ENCODE results near the gene NREP.

DNA sequence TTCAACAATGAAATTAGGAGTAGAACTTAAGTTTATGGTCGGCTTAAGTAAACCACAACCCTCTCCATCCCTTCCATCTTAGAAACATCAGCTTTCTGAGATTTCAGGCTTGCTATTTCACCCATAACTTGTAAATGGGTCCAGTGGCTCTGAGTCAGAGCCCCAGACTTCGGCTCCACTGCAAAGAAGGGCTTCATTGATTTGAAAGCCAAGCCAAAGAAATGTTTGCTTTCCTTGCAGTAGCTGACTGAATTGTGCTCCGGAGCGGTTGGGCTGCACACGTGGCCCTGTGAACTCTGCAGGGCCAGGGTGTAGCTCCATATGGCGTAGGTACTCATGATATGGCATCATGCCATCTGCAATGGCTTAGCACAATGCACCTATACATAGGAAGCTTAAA, 57.0 kb downstream of the NREP start:
- TF ChIP-seq, protein P1, sequence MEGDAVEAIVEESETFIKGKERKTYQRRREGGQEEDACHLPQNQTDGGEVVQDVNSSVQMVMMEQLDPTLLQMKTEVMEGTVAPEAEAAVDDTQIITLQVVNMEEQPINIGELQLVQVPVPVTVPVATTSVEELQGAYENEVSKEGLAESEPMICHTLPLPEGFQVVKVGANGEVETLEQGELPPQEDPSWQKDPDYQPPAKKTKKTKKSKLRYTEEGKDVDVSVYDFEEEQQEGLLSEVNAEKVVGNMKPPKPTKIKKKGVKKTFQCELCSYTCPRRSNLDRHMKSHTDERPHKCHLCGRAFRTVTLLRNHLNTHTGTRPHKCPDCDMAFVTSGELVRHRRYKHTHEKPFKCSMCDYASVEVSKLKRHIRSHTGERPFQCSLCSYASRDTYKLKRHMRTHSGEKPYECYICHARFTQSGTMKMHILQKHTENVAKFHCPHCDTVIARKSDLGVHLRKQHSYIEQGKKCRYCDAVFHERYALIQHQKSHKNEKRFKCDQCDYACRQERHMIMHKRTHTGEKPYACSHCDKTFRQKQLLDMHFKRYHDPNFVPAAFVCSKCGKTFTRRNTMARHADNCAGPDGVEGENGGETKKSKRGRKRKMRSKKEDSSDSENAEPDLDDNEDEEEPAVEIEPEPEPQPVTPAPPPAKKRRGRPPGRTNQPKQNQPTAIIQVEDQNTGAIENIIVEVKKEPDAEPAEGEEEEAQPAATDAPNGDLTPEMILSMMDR (IDR thresholded peaks at IDR 0.05; ENCODE audit: low read depth, low read length, missing input control), result no peak
- TF ChIP-seq, protein P2, sequence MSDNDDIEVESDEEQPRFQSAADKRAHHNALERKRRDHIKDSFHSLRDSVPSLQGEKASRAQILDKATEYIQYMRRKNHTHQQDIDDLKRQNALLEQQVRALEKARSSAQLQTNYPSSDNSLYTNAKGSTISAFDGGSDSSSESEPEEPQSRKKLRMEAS (IDR thresholded peaks at IDR 0.05), result no peak
- TF ChIP-seq YY1 (IDR thresholded peaks at IDR 0.05) (no peak), HNF4G (IDR thresholded peaks at IDR 0.05) (no peak), EGR1 (IDR thresholded peaks at IDR 0.05; ENCODE audit: low read depth in 2 of 2) (no peak), FOXA1 (IDR thresholded peaks at IDR 0.05) (no peak), SP1 (IDR thresholded peaks at IDR 0.05) (no peak), JUND (IDR thresholded peaks at IDR 0.05) (no peak)
- TF ChIP-seq, protein P3, sequence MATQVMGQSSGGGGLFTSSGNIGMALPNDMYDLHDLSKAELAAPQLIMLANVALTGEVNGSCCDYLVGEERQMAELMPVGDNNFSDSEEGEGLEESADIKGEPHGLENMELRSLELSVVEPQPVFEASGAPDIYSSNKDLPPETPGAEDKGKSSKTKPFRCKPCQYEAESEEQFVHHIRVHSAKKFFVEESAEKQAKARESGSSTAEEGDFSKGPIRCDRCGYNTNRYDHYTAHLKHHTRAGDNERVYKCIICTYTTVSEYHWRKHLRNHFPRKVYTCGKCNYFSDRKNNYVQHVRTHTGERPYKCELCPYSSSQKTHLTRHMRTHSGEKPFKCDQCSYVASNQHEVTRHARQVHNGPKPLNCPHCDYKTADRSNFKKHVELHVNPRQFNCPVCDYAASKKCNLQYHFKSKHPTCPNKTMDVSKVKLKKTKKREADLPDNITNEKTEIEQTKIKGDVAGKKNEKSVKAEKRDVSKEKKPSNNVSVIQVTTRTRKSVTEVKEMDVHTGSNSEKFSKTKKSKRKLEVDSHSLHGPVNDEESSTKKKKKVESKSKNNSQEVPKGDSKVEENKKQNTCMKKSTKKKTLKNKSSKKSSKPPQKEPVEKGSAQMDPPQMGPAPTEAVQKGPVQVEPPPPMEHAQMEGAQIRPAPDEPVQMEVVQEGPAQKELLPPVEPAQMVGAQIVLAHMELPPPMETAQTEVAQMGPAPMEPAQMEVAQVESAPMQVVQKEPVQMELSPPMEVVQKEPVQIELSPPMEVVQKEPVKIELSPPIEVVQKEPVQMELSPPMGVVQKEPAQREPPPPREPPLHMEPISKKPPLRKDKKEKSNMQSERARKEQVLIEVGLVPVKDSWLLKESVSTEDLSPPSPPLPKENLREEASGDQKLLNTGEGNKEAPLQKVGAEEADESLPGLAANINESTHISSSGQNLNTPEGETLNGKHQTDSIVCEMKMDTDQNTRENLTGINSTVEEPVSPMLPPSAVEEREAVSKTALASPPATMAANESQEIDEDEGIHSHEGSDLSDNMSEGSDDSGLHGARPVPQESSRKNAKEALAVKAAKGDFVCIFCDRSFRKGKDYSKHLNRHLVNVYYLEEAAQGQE (IDR thresholded peaks at IDR 0.05), result no peak
- TF ChIP-seq, protein P4, sequence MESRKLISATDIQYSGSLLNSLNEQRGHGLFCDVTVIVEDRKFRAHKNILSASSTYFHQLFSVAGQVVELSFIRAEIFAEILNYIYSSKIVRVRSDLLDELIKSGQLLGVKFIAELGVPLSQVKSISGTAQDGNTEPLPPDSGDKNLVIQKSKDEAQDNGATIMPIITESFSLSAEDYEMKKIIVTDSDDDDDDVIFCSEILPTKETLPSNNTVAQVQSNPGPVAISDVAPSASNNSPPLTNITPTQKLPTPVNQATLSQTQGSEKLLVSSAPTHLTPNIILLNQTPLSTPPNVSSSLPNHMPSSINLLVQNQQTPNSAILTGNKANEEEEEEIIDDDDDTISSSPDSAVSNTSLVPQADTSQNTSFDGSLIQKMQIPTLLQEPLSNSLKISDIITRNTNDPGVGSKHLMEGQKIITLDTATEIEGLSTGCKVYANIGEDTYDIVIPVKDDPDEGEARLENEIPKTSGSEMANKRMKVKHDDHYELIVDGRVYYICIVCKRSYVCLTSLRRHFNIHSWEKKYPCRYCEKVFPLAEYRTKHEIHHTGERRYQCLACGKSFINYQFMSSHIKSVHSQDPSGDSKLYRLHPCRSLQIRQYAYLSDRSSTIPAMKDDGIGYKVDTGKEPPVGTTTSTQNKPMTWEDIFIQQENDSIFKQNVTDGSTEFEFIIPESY (IDR thresholded peaks at IDR 0.05), result no peak

Data from liver (tissue), 3 donors.